ENCODE measurements around the gene AGO3.

GRCh38 chr1:36014722-36015220, 83.9 kb downstream of the AGO3 start:
- TF ChIP-seq CTCF (IDR thresholded peaks at IDR 0.05) (no peak), POLR2A (IDR thresholded peaks at IDR 0.05) (no peak), EP300 (IDR thresholded peaks at IDR 0.05) (no peak), POLR2AphosphoS5 (IDR thresholded peaks at IDR 0.05) (no peak)

Measured in suprapubic skin (tissue), 4 donors.